GM19035 (cell line): Measurements from ENCODE around the gene MINDY4.

ENCODE experiments used
- ATAC-seq: cut with Tn5 transposase; IDR thresholded peaks from one replicate; pipeline ENCODE4 v1.9.1; 2021; ENCODE audit not compliant: unreplicated experiment

MINDY4 gene

GRCh38 chr7:30873656-30874055, 102.4 kb downstream of the MINDY4 start:
- no peak for ATAC-seq

GRCh38 chr7:30874656-30875302, 103.6 kb downstream of the MINDY4 start:
- ATAC-seq = no peak

- no peak for ATAC-seq
Measured at GRCh38 chr7:30877015-30877769, 106.0 kb downstream of the MINDY4 start.

DNA sequence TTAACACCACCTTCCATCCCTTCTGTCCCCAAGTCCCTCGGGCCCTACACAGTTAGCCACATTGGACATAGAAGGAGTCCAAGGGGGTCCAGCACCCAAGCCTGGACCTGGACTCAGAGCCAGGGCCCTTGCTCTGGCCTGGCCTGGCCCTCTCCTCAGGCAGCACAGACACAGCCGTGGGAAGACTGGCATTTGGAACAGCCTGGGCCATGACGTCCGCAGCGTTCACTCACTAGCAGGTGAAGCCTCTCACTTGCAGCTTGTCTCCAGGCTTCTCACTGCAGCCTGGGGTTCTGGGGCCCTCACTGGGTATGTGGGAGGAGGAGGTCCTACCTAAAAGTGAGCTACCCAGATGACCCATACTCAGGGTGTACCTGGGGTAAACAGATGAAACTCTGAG, 106.8 kb downstream of the MINDY4 start:
- ATAC-seq = no peak

DNA sequence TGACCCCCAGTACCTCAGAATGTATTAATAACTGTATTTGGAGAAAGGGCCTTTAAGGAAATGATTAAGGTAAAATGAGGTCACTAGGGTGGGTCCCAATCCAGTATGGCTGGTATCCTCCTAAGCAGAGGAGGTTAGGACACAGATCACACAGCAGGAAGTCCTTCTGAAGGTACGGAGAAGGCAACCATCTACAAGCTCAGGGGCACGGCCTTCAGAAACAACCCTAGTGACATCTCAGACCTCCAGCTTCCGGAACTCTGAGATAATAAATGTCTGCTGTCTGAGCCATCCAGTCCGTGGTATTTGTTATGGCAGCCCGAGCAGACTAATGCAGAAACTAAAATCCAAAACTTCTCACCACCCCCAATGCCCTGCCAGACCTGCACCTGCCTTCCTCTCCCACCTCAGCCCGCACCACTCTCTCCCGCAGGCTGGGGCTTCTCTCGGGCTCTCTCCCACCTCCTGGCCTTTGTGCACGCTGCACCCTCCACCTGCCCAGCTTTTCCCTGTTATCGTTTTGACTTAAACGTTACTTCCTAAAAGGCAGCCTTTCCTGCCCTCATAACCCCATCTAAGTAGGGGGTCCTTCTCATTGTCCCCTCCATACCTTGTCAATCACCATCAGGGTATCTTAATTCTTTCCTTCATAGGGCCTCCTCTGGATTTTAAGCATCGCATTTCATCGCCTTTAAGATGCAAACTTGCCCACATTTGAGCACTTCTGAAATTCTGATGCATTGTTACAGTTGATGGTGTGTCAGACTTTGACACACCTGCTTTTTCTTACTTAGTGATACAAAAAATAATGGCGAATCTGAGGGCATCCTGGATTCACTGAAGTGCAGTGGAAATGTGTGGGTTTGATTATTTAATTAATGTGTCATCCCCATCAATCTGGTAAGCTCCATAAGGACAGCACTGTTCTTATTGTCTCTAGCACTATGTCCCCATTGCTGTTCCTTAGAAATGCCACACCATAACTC, 108.2 kb downstream of the MINDY4 start:
- no peak for ATAC-seq

DNA sequence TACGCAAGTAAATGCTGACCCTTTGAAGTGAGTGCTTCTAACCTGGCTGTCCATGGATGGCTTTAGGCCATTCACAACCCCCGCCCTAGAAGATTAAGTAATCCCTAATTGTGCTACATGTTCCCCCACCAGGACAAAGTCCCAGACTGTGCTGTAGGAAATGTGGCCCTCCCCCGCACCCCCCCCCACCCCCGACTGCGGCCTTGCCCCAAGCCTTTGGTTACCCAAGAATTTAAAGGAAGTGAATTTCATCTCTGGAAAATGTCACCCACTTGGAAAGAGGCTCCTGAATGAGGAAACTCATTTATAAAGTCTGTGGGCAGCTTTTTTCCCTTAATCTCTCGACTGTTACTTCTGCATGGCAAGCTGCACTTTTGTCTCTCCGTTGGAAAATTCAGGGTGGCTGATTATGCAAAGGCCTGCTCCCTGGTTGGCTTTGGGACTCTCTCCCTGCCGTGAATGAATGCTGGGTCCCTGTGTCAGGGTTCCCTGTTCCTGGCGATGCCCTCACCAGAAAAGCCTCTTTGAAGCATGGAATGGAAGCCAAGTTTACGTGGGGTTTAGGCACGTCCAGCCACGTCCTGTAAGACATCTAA, 109.0 kb downstream of the MINDY4 start:
- ATAC-seq = no peak

DNA sequence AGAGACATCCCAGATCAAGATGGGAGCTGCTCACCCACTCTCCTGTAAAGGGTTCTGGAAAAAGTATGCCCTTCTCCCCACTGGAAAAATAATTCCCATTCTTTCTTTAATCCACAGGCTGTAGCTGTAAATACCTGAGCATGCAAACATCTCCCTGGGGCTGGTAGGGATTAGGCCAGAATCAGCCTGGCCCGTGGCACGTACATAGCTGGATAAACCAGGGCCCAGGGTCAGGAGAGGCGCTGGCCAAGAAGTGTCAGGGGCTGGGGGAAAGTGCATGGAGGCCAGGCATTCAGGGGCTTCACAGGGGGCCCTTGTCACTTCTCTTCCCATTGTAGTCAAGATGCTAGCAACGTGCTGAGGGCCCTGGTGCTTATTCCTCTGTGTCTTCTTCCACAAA, 109.7 kb downstream of the MINDY4 start:
- no peak for ATAC-seq

GRCh38 chr7:30881448-30881847, 110.2 kb downstream of the MINDY4 start:
- ATAC-seq = no peak

GRCh38 chr7:30884881-30885280, 113.7 kb downstream of the MINDY4 start:
- no peak for ATAC-seq

DNA sequence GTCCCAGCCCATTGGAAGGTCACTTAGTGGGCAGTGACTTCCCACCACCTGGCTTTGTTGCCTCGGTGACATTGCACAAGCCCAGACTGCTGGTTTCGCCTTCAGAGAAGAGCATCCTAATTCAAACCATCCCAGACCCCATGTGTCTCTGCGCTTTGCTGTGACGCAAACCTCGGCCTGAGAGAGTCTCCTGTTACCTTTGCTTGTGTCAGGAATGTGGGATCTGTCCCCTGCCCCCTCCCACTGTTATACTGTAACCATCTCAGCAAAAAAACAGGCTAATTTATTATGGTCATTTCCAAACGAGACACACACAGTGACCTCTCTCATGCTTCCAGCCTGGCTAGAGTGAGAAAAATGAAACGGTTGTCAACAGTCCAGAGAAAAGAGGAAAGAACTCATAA, 115.4 kb downstream of the MINDY4 start:
- ATAC-seq = no peak

GRCh38 chr7:30887464-30887872, 116.3 kb downstream of the MINDY4 start:
- no peak for ATAC-seq

DNA sequence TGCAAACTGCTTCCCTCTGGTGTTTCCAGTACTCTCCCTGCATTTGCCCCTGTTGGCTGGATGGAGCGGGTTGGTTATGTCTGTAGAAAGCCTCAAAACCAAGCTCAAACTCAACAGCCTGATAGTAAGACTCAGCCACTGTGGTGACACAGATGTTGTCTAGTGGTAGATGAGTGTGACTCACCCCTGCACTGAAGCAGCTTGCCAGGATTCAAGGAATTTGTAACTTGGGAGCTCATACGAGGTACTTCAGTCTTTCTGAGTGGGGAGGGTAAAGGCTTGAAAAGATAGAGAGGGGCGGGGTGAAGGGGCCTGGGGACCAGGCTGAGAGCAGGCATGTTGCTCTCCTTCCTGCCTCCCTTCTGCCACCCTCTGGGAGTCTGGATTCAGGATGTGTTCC, 117.5 kb downstream of the MINDY4 start:
- no peak for ATAC-seq

GRCh38 chr7:30890226-30890625, 119.0 kb downstream of the MINDY4 start:
- ATAC-seq = no peak

DNA sequence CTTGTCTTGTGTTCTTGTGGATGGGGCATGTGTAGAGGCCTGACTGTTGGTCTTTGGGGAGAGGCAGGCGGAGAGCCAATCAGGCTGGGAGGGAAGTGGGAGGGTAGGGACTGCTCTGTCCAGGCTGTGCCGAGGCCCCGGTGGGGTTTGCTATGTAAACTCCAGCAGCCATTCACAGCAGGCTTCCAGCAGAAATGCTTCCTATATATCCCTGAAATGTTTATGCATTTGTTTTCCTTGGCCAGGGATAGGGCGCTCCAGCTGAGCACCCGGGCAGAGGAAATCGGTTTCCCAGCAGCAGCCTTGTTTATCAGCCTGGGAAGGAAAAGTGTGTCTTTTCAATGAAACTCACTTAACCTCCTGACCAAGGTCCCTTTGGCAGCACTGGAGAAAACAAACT, 122.1 kb downstream of the MINDY4 start:
- ATAC-seq = no peak

- no peak for ATAC-seq
Measured at GRCh38 chr7:30894009-30894408, 122.8 kb downstream of the MINDY4 start.

GRCh38 chr7:30894866-30895605, 123.8 kb downstream of the MINDY4 start:
- no peak for ATAC-seq

- no peak for ATAC-seq
Measured at GRCh38 chr7:30896036-30896435, 124.8 kb downstream of the MINDY4 start.

DNA sequence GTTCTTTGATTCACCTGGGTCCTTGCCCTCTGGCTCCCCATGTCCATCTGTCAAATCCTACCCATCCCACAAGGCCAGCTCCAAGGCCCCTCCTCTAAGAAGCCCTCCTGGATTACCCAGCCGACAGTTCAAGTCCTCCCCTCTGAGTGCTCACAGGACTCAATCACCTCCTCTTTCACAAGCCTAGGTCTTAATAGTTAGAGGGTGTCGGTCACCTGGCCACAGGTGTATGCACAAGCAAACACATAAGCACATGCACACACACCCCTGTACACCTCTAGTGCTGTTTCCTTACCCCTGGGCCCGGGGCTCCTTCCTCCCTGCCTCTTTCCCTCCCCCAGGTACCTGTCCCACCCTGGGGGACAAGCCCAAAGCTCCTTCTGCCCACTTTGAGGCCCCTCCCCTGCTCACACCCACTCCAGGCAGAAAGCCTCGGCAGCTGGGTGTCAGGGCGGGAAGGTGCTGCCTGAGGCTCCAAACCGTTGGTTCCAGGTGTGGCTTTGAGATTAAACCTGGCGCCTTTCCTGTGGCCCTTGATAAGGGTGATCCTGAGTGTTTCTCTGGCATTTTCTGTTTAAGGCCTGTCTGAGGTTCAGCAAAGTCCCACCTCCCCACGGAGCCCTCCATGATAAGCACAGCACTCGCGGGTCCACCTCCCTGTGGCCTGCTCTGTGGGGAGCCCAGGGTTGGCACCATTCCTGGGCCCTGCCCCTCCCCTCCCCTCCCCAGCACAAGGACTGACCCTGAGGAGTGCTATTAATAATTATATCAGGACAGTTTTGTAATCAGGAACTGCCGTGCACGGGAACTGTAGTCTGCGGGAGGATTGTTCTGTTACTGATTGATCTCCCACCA, 125.8 kb downstream of the MINDY4 start:
- no peak for ATAC-seq

DNA sequence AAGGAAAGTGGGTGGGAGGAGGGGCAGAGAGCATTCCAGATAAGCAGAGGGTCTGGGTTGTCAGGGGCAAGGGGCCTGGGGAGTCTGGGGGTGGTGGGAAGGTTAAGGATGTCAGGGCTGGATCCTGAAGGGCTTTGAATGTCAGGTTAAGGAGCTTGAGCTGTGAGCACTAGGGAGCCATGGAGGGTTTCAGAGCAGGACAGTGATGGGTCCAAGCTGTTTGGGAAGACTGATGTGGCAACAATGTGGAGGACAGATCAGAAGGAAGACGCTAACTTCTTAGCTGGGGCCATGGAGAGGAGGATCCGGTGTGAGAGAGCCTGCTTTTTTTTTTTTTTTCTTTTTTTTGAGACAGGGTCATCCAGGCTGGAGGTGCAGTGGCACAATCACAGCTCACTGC, 126.6 kb downstream of the MINDY4 start:
- no peak for ATAC-seq

- ATAC-seq = no peak
Measured at GRCh38 chr7:30898411-30898810, 127.2 kb downstream of the MINDY4 start.
